NCI-H82 treated with DMSO at 0.1 percent for 48 hours (cell line): ENCODE results near the gene CYLC2.

ENCODE experiments used
- DNase-seq: peaks from one replicate; lab custom pipeline; 2025; ENCODE audit not compliant: unreplicated experiment; lab: John Stamatoyannopoulos, UW

The CYLC2 gene, protein sequence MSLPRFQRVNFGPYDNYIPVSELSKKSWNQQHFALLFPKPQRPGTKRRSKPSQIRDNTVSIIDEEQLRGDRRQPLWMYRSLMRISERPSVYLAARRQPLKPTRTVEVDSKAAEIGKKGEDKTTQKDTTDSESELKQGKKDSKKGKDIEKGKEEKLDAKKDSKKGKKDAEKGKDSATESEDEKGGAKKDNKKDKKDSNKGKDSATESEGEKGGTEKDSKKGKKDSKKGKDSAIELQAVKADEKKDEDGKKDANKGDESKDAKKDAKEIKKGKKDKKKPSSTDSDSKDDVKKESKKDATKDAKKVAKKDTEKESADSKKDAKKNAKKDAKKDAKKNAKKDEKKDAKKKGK

DNA sequence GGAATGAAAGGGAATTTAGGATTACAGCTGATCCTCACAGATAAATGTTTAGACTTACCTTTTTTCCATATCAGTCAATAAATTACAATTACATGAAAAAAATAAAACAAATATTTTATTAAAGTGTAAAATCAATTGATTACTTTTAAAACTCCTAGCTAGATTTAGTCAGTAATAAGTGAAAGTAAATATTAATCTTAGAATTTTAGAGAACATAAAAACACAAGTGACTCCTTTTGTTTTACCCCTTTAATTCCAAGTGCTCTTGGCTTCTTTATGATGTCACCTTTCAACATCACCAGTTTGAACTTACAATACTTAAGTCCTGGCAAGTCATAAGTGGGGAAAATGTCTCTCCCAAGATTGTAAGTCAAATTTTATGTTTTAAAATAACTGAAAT lies at the start of gene CYLC2:
Gene CYLC2 (plus strand): TSS at position 301 of the 400 bp plus-strand sequence. CDS start 48 bp downstream, at position 349.
- no peak for DNase-seq

DNA sequence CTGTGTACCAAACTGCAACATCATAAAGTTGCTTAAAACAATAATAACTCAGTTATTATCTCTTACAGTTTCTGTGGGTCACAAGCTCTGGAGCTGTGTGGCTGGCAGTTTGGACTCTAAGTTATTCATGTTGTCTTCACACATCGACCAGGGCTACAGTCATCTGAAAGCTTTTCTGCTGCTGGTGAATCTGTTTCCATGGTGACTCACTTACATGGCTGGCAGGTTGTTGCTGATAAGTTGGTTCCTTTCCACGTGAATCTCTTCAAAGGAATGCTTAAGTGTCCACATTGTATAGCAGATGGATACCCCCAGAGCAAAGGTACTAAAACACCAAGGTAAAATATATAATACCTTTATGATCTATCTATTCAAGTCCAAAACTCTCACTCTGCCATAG lies 44.8 kb upstream of the CYLC2 start:
- DNase-seq = no peak

DNA sequence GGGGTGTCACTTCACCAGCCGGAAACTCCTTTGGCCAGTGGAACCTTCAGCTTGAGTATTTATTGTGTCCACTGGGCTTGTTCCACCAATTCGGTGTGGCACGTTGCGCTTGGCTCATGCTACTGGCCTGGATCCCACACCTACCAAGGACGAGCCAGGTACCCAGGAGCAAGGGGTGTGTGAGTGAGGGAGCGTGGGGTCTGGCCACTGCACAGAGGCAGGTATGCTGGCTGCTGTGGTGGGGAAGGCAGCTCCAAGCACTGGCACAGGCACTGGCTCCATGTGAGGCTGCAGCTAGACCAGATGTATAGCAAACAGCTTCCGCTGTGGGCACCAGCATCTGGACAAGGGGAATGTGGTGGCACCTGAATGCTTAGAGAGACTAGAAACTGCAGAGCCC lies 28.1 kb upstream of the CYLC2 start:
- no peak for DNase-seq

DNA sequence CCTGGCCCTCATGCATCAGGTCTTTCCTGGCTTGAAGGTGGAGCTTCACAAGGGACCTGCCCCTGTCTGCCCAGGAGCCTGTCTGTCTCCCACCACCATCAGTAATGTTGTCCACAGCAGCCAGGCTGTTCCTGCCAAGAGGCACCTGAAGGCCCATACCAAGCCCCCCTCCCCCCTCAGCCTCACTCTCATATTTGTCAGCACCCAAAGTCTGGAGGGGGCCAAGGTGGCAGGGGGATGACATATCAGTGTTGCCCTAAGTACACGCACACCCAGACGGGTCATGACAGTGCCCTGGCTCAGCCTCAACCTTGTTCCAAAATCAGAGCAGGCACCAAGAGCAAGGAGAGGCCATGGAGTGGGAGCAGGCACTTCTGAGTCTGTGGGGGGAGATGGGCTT lies 27.2 kb upstream of the CYLC2 start:
- no peak for DNase-seq

DNA sequence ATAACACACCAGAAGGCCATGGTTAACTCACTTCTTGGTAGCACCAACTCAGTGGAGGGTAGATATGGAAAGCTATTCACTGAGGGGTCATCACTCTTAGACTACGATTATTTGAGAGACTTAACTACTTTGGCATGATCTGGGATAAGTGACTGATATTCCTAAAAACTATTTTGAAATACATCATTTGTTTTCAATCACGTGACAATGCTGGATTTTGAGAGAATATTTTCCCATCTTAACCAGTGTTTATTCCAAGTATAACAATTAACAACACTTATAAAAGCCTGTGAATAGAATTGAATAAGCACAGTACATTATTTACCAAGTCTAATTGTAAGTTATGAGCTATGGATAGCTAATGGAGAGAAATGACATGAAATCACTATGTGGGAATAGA lies 22.4 kb upstream of the CYLC2 start:
- DNase-seq = no peak

- DNase-seq = no peak
Measured at GRCh38 chr9:102974530-102974929, 20.6 kb upstream of the CYLC2 start.

DNA sequence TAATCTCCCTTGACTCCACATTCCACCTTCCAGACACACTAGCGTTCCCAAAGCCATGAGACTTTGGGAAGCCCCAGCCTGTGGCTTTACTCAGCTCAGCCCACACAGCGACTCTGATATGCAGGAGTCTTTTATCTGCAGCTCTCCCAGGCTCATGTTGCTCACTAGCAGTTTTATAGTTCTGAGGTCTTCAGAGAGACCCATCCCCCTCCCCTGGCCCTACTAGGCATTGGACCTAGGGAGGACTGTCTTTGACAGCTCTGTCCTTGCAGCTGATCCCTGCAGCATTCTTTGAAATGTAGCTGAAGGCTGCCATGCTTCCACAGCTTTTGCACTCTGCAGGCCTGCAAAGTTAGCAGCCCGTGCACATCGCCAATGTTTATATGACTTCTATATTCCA lies 19.9 kb upstream of the CYLC2 start:
- no peak for DNase-seq

GRCh38 chr9:102985162-102985895 lies 9.8 kb upstream of the CYLC2 start:
- DNase-seq = no peak

GRCh38 chr9:102986425-102986824 lies 8.7 kb upstream of the CYLC2 start:
- DNase-seq = no peak

DNA sequence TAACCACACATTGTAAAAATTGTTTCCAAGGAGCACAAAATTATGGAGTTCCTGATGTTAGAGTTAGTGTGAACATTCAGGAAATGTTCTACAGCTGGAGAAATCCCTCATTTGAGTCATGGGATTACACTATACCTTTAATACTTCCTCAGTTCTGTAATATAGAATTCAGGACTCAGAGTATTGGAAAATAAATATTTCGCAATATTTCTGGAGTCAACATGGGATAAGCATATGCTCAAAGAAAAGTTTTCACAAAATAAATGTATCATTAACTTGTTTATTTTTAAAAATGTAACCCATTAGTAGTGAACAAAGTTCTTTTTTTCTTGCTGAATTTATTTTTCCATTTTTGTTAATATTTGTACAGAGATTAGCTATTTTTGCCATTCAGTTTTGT lies 8.6 kb downstream of the CYLC2 start:
- DNase-seq = no peak

DNA sequence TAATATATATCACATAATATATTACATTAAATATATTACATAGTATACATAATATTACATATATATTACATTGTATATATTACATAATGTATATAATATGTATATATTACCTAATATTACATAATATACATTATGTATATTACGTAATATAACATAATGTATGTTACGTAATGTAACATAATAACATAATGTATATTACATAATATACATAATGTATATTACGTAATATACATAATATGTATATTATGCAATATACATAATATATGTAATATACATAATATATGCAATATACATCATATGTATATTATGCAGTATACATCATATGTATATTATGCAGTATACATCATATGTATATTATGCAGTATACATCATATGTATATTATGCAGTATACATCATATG lies 19.1 kb downstream of the CYLC2 start:
- DNase-seq = no peak

DNA sequence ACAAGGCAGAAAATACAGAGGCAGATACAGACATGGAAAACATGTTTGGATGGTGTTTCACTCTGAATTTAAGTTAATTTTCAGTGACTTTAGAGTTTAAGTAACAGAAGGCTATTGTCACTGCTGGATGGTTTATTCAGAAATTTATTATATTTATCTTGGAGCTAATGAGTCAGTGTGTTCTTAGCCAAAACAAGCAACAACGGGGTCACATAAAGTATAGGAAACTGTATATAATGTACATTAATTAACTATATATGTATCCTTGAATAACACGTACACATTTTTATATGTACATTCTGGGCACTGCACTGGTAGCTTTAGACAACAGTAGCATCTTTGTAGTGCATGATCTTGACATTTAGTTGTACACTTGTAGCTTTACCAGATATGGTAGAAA lies 30.7 kb downstream of the CYLC2 start:
- DNase-seq = no peak

GRCh38 chr9:103037508-103038477 lies 42.7 kb downstream of the CYLC2 start:
- DNase-seq = no peak

- no peak for DNase-seq
Measured at GRCh38 chr9:103041961-103042360, 46.8 kb downstream of the CYLC2 start.
